ENCODE measurements around the gene NPAS3. TPM values are rescaled to one million over a fixed set of nuclear protein-coding genes. Genes with fewer than 3 reads are reported as not detected.

Gene NPAS3
- total RNA-seq, 1 experiment from 2014 or later = not detected

DNA sequence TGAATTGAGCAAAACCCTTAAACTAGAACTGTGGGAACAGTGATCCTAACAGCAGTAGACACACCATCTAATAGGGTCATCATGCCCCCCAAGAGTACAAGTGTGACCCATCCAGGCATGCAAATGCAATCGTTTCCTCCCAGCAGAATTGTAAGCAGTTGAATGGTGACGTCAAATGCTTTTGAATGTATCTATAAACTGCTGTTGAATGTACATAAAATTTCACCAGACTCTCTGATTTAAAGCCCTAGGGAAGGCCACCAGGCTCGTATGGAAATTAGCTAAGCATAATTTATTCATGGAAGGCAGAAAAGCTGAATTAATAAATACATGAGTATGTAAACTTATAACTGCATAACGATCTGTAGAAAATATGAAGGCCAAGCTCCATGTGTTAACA lies 529.3 kb downstream of the NPAS3 start:
- ATAC-seq = no peak
- no peak for DNase-seq (ENCODE audit: low read depth, low spot score)
- Histone ChIP-seq H3K27me3 (ENCODE audit: insufficient read depth, low read length) (no peaks in the 10 kb centered on the region), H3K4me1 (ENCODE audit: control insufficient read depth in 1 of 2, insufficient read depth in 2 of 2, low read length in 2 of 2) (no peaks in the 10 kb centered on the region), H2AFZ (ENCODE audit: low read depth, low read length, poor library complexity, severe bottlenecking) (no peak overlapping the region), H3K27ac (ENCODE audit: low read depth, low read length) (no peak overlapping the region), H3K4me3 (replicated peaks in 1 of 2; ENCODE audit: low read depth in 1 of 2, low read length in 2 of 2) (no peak overlapping the region), H3K9me2 (ENCODE audit: insufficient read depth) (no peaks in the 10 kb centered on the region), H3K9me3 (ENCODE audit: control insufficient read depth in 1 of 2, insufficient read depth in 1 of 2, low read depth in 1 of 2, low read length in 2 of 2) (no peaks in the 10 kb centered on the region), H3K79me2 (ENCODE audit: insufficient read depth, low read length) (no peaks in the 10 kb centered on the region), H4K20me1 (ENCODE audit: insufficient read depth) (no peaks in the 10 kb centered on the region), H3K4me2 (ENCODE audit: low read length) (no peak overlapping the region), H3K9ac (ENCODE audit: low read length) (no peak overlapping the region), H3K36me3 (ENCODE audit: control insufficient read depth in 1 of 2, insufficient read depth in 2 of 2, low read length in 2 of 2) (no peaks in the 10 kb centered on the region)
- POLR2A ChIA-PET = no interaction called here
- CTCF ChIA-PET = no interaction called here
- BruUV-seq (replicated peaks) = no TSS peak
- intact Hi-C loops (cut with micrococcal nuclease) = no loop called here
- TF ChIP-seq FOSL1 (IDR thresholded peaks at IDR 0.05; ENCODE audit: low read depth) (no peak), ZFX (IDR thresholded peaks at IDR 0.05) (no peak), POLR2AphosphoS5 (IDR thresholded peaks at IDR 0.05; ENCODE audit: low read depth, low read length) (no peak), EZH2 (IDR thresholded peaks at IDR 0.05) (no peak), SP1 (IDR thresholded peaks at IDR 0.05; ENCODE audit: low read depth) (no peak), CEBPB (IDR thresholded peaks at IDR 0.05; ENCODE audit: low read depth) (no peak), SRF (IDR thresholded peaks at IDR 0.05; ENCODE audit: low read depth) (no peak), POLR2A (IDR thresholded peaks at IDR 0.05; ENCODE audit: borderline replicate concordance, extremely low read depth, insufficient read depth, insufficient read length) (no peak), EGR1 (IDR thresholded peaks at IDR 0.05; ENCODE audit: low read depth) (no peak), TCF7L2 (IDR thresholded peaks at IDR 0.05; ENCODE audit: borderline replicate concordance, extremely low read depth, insufficient read depth, insufficient read length) (no peak), ELF1 (IDR thresholded peaks at IDR 0.05; ENCODE audit: borderline replicate concordance, low read depth) (no peak), YY1 (IDR thresholded peaks at IDR 0.05; ENCODE audit: extremely low read depth, insufficient replicate concordance, low read depth, low read length) (no peak)
- TF ChIP-seq, protein P1, sequence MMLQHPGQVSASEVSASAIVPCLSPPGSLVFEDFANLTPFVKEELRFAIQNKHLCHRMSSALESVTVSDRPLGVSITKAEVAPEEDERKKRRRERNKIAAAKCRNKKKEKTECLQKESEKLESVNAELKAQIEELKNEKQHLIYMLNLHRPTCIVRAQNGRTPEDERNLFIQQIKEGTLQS (IDR thresholded peaks at IDR 0.05) = no peak
- TF ChIP-seq, protein P2, sequence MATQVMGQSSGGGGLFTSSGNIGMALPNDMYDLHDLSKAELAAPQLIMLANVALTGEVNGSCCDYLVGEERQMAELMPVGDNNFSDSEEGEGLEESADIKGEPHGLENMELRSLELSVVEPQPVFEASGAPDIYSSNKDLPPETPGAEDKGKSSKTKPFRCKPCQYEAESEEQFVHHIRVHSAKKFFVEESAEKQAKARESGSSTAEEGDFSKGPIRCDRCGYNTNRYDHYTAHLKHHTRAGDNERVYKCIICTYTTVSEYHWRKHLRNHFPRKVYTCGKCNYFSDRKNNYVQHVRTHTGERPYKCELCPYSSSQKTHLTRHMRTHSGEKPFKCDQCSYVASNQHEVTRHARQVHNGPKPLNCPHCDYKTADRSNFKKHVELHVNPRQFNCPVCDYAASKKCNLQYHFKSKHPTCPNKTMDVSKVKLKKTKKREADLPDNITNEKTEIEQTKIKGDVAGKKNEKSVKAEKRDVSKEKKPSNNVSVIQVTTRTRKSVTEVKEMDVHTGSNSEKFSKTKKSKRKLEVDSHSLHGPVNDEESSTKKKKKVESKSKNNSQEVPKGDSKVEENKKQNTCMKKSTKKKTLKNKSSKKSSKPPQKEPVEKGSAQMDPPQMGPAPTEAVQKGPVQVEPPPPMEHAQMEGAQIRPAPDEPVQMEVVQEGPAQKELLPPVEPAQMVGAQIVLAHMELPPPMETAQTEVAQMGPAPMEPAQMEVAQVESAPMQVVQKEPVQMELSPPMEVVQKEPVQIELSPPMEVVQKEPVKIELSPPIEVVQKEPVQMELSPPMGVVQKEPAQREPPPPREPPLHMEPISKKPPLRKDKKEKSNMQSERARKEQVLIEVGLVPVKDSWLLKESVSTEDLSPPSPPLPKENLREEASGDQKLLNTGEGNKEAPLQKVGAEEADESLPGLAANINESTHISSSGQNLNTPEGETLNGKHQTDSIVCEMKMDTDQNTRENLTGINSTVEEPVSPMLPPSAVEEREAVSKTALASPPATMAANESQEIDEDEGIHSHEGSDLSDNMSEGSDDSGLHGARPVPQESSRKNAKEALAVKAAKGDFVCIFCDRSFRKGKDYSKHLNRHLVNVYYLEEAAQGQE (IDR thresholded peaks at IDR 0.05; ENCODE audit: low read depth) = no peak
- TF ChIP-seq, protein P3, sequence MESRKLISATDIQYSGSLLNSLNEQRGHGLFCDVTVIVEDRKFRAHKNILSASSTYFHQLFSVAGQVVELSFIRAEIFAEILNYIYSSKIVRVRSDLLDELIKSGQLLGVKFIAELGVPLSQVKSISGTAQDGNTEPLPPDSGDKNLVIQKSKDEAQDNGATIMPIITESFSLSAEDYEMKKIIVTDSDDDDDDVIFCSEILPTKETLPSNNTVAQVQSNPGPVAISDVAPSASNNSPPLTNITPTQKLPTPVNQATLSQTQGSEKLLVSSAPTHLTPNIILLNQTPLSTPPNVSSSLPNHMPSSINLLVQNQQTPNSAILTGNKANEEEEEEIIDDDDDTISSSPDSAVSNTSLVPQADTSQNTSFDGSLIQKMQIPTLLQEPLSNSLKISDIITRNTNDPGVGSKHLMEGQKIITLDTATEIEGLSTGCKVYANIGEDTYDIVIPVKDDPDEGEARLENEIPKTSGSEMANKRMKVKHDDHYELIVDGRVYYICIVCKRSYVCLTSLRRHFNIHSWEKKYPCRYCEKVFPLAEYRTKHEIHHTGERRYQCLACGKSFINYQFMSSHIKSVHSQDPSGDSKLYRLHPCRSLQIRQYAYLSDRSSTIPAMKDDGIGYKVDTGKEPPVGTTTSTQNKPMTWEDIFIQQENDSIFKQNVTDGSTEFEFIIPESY (IDR thresholded peaks at IDR 0.05; ENCODE audit: extremely low read depth, insufficient replicate concordance, low read length) = no peak
- TF ChIP-seq, protein P4, sequence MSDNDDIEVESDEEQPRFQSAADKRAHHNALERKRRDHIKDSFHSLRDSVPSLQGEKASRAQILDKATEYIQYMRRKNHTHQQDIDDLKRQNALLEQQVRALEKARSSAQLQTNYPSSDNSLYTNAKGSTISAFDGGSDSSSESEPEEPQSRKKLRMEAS (IDR thresholded peaks at IDR 0.05) = no peak
- RAD21 ChIA-PET (ENCODE audit: low non-redundant PET in 1 of 2, low total read pairs in 2 of 2, uncharacterized antibody in 2 of 2, unreplicated experiment in 2 of 2) = no interaction called here
